ENCODE results near the gene KCNN3. TPM values are rescaled to one million over a fixed set of nuclear protein-coding genes. Genes with fewer than 3 reads are reported as not detected.

Gene KCNN3
- total and polyA plus RNA-seq, 2 of the 13 experiments (the other 11 are each of a cell fraction or from before 2014, with no cell fraction given): not detected

GRCh38 chr1:154841384-154841783, 28.7 kb downstream of the KCNN3 start:
- DNase-seq (ENCODE audit: low spot score) (no peak), FAIRE-seq (no peak), ATAC-seq (no peak)
- Histone ChIP-seq H3K9ac (ENCODE audit: insufficient read depth, low read depth, low read length) (no peak overlapping the region), H4K20me1 (ENCODE audit: insufficient read depth, low read length) (no peaks in the 10 kb centered on the region), H3K79me2 (ENCODE audit: insufficient read depth, low read length) (no peaks in the 10 kb centered on the region), H3K9me3 (ENCODE audit: low read length) (no peaks in the 10 kb centered on the region), H3K27ac (ENCODE audit: extremely low read length, insufficient read depth, low read length) (no peak overlapping the region), H3K4me3 (replicated peaks in 1 of 3; ENCODE audit: insufficient read depth in 1 of 3, low read depth in 2 of 3, low read length in 3 of 3) (no peak overlapping the region), H3K27me3 (ENCODE audit: control insufficient read depth in 1 of 2, insufficient read depth in 2 of 2, low read length in 2 of 2) (peaks cover 16 to 76% of the 10 kb centered on the region in 2 experiments), H3K4me2 (ENCODE audit: low read depth, low read length) (no peak overlapping the region), H3K36me3 (replicated peaks in 1 of 2; ENCODE audit: control insufficient read depth in 1 of 2, insufficient read depth in 2 of 2, low read length in 2 of 2) (no peaks in the 10 kb centered on the region), H3K4me1 (ENCODE audit: insufficient read depth, low read length) (no peaks in the 10 kb centered on the region), H2AFZ (ENCODE audit: low read length) (no peak overlapping the region)
- intact Hi-C loops (cut with micrococcal nuclease; ENCODE audit: unreplicated experiment) (no loop called here), in situ Hi-C loops (cut with HindIII; ENCODE audit: extremely low pct_ligation_motif_present, low pct_unique_long_range_greater_than_20kb) (no loop called here)
- 10% methylated on average over 3 of the region's 4 CpGs for WGBS (ENCODE audit: low lambda C conversion rate)
- ChIA-PET POLR2A (no interaction called here), CTCF (ENCODE audit: low intra/inter-chr PET ratio, low total read pairs) (no interaction called here)
- no TSS peak for BruUV-seq (replicated peaks)
- TF ChIP-seq ZNF766 (CRISPR knock-in tag; IDR thresholded peaks at IDR 0.05; ENCODE audit: borderline replicate concordance) (no peak), RERE (CRISPR knock-in tag; IDR thresholded peaks at IDR 0.05; ENCODE audit: low read depth) (no peak), ZNF607 (CRISPR knock-in tag; IDR thresholded peaks at IDR 0.05; ENCODE audit: borderline replicate concordance) (no peak), GATA4 (IDR thresholded peaks at IDR 0.05; ENCODE audit: borderline replicate concordance, low read depth) (no peak), ZNF740 (CRISPR knock-in tag; IDR thresholded peaks at IDR 0.05) (no peak)

Data from HepG2 (cell line).